HEK293T (cell line): ENCODE data around the gene PTPRM.

Experiments
- CTCF ChIA-PET: fragments of 350-600 bp; formaldehyde crosslinking; extraction: SDS; loops from one replicate; lab custom pipeline; 2021; ENCODE audit warnings: antibody characterized with exemption, inconsistent platforms; lab: Yijun Ruan, JAX
- POLR2A ChIA-PET: fragments of 350-600 bp; formaldehyde crosslinking; extraction: SDS; loops from one replicate; lab custom pipeline; 2020; ENCODE audit warnings: antibody characterized with exemption, inconsistent platforms; lab: Yijun Ruan, JAX
- DNase-seq: peaks from one replicate; pipeline ENCODE4 v3.0.0; 2012; ENCODE audit warnings: mixed read lengths; ENCODE audit errors: extremely low spot score
- ARNT ChIP-seq: fragments of 450-650 bp; IDR thresholded peaks from 2 replicates; pipeline ENCODE4 v1.6.1; 2017; ENCODE audit warnings: mild to moderate bottlenecking
- BHLHE40 ChIP-seq: fragments of 450-650 bp; IDR thresholded peaks from 2 replicates; pipeline ENCODE4 v1.6.1; 2016; ENCODE audit warnings: mild to moderate bottlenecking, moderate library complexity, borderline replicate concordance
- CTBP1 ChIP-seq: fragments of 450-650 bp; IDR thresholded peaks from 2 replicates; pipeline ENCODE4 v1.6.1; 2016; ENCODE audit warnings: borderline replicate concordance
- ELF4 ChIP-seq: fragments of 450-650 bp; IDR thresholded peaks from 2 replicates; pipeline ENCODE4 v1.6.1; 2017; ENCODE audit warnings: antibody characterized with exemption
- FOXA1 ChIP-seq: fragments of 450-650 bp; IDR thresholded peaks from 2 replicates; pipeline ENCODE4 v1.6.1; 2016; ENCODE audit warnings: mild to moderate bottlenecking
- FOXK2 ChIP-seq: fragments of 450-650 bp; IDR thresholded peaks from 2 replicates; pipeline ENCODE4 v1.6.1; 2016; ENCODE audit warnings: mild to moderate bottlenecking
- FOXM1 ChIP-seq: fragments of 450-650 bp; IDR thresholded peaks from 2 replicates; pipeline ENCODE4 v1.6.1; 2017; ENCODE audit warnings: mild to moderate bottlenecking, borderline replicate concordance
- HDGF ChIP-seq: fragments of 450-650 bp; IDR thresholded peaks from 2 replicates; pipeline ENCODE4 v1.6.1; 2017; ENCODE audit warnings: antibody characterized with exemption, borderline replicate concordance
- L3MBTL2 ChIP-seq: fragments of 450-650 bp; conservative IDR thresholded peaks from 2 replicates; pipeline ENCODE4 v1.6.1; 2016; ENCODE audit warnings: mild to moderate bottlenecking
- LEF1 ChIP-seq: fragments of 450-650 bp; IDR thresholded peaks from 2 replicates; pipeline ENCODE4 v1.6.1; 2017; ENCODE audit warnings: mild to moderate bottlenecking, borderline replicate concordance
- NFRKB ChIP-seq: fragments of 450-650 bp; IDR thresholded peaks from 2 replicates; pipeline ENCODE4 v1.6.1; 2016; ENCODE audit warnings: mild to moderate bottlenecking, moderate library complexity
- SP1 ChIP-seq: fragments of 450-650 bp; IDR thresholded peaks from 2 replicates; pipeline ENCODE4 v1.6.1; 2017
- SUZ12 ChIP-seq: fragments of 450-650 bp; IDR thresholded peaks from 2 replicates; pipeline ENCODE4 v1.6.1; 2016; ENCODE audit warnings: mild to moderate bottlenecking
- TARDBP ChIP-seq: fragments of 450-650 bp; IDR thresholded peaks from 2 replicates; pipeline ENCODE4 v1.6.1; 2016
- ZNF384 ChIP-seq: fragments of 450-650 bp; IDR thresholded peaks from 2 replicates; pipeline ENCODE4 v1.6.1; 2016
- TF ChIP-seq, protein P1 (sequence below): fragments of 450-650 bp; IDR thresholded peaks from 2 replicates; pipeline ENCODE4 v1.6.1; 2016

Gene PTPRM

DNA sequence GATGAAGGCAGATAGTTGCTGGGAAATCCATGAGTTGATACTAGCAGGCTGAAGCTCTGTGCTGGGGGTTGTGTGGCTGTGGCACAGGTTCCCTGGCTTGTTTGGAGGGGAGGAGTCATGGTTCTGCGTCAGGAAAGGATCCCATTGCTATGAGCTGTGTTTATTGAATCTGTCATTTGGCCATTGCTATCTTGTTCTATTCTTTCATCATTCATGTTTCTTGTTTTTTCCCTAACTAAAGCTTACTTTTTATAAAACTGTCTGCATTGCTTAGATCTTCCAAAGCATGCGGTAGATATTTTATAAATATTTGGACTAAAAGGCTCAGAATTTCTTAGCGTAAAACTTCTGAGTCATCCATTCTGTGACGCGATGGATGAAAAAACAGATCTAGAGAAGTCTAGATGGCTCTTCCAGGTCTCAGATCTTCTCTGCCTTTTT lies 335.3 kb downstream of the PTPRM start:
- CTCF ChIA-PET: no interaction called here
- no peak for DNase-seq
- TF ChIP-seq FOXA1 (no peak), LEF1 (no peak)
- POLR2A ChIA-PET: no interaction called here

GRCh38 chr18:7904529-7904928 lies 337.4 kb downstream of the PTPRM start:
- no peak for TF ChIP-seq ARNT
- no peak for TF ChIP-seq CTBP1
- no peak for TF ChIP-seq ELF4
- TF ChIP-seq BHLHE40: no peak
- TF ChIP-seq SUZ12: no peak
- TF ChIP-seq LEF1: no peak
- no peak for TF ChIP-seq SP1
- TF ChIP-seq TARDBP: no peak
- TF ChIP-seq FOXK2: no peak
- TF ChIP-seq FOXM1: no peak
- no peak for TF ChIP-seq ZNF384
- no peak for TF ChIP-seq L3MBTL2
- TF ChIP-seq, protein P1, sequence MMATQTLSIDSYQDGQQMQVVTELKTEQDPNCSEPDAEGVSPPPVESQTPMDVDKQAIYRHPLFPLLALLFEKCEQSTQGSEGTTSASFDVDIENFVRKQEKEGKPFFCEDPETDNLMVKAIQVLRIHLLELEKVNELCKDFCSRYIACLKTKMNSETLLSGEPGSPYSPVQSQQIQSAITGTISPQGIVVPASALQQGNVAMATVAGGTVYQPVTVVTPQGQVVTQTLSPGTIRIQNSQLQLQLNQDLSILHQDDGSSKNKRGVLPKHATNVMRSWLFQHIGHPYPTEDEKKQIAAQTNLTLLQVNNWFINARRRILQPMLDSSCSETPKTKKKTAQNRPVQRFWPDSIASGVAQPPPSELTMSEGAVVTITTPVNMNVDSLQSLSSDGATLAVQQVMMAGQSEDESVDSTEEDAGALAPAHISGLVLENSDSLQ: no peak
- no peak for TF ChIP-seq HDGF
- no peak for TF ChIP-seq FOXA1
- TF ChIP-seq NFRKB: no peak
- POLR2A ChIA-PET: no interaction called here
- no peak for DNase-seq
- CTCF ChIA-PET: no interaction called here

DNA sequence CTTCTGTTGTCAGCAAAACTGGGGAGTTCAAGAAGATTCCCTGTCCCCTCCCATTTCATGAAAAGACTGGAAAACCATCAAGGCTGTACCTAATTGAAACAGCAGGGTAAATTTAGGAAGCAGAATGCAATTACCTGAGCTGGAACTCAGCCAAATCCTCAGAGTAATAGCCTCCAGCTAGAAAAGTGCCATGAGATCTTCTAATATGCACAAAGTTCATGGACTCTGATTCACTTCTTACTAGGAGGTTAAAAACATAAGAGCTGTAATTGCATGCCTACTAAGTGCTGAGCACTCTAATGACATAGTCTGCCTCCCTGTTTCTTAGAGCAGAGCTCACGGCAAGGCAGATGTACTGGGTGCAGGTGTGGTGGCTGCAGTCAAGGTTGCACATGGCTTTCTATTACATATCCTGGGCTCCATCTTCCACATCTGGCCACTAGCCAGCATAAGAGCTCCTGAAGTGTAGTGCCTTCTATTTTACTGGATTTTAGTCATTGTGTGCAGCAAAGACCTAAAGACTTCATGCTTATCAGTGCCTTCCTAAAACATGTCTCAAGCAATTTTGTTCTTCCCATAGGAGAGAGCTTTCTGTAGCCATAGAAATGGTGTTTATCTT lies 341.7 kb downstream of the PTPRM start:
- POLR2A ChIA-PET: no interaction called here
- CTCF ChIA-PET: no interaction called here
- no peak for TF ChIP-seq FOXK2
- no peak for DNase-seq

GRCh38 chr18:7914834-7915670 lies 347.9 kb downstream of the PTPRM start:
- DNase-seq: no peak
- ChIA-PET POLR2A (no interaction called here), CTCF (no interaction called here)
- TF ChIP-seq ARNT (no peak), ZNF384 (no peak), SP1 (no peak), FOXK2 (no peak), CTBP1 (no peak), ELF4 (no peak), SUZ12 (no peak), HDGF (no peak), L3MBTL2 (no peak), FOXA1 (no peak), BHLHE40 (no peak), TARDBP (no peak), LEF1 (no peak), FOXM1 (no peak), NFRKB (no peak)
- TF ChIP-seq, protein P1: no peak

- TF ChIP-seq FOXA1: no peak
- no peak for TF ChIP-seq L3MBTL2
- no peak for TF ChIP-seq BHLHE40
- TF ChIP-seq ZNF384: no peak
- no peak for TF ChIP-seq FOXK2
- no peak for TF ChIP-seq TARDBP
- no peak for TF ChIP-seq ARNT
- TF ChIP-seq SUZ12: no peak
- no peak for TF ChIP-seq NFRKB
- TF ChIP-seq LEF1: no peak
- no peak for TF ChIP-seq CTBP1
- no peak for TF ChIP-seq SP1
- TF ChIP-seq HDGF: no peak
- no peak for TF ChIP-seq ELF4
- no peak for TF ChIP-seq FOXM1
- TF ChIP-seq, protein P1: no peak
- DNase-seq: no peak
- CTCF ChIA-PET: no interaction called here
- POLR2A ChIA-PET: no interaction called here
These were observed 351.6 kb downstream of the PTPRM start for GRCh38 chr18:7918701-7919100.

DNA sequence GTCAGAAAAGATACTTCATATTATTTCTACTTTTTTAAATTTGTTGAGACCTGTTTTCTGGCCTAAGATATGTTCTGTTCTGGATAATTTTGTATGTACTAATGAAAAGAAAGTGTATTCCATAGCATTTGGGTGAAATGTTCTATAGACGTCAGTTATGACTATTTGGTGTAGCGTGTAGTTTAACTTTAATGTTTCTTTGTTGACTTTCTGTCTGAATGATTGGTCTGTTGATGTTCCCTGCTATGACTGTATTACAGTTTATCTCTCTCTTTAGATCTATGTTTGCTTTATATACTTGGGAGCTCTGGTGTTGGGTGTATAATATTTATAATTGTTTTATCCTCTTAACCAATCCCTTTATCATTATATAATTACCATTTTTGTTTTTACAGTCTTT lies 352.4 kb downstream of the PTPRM start:
- TF ChIP-seq ELF4 (no peak), SP1 (no peak), ZNF384 (no peak), CTBP1 (no peak), FOXM1 (no peak), BHLHE40 (no peak), ARNT (no peak), FOXK2 (no peak), SUZ12 (no peak), HDGF (no peak), TARDBP (no peak), L3MBTL2 (no peak), FOXA1 (no peak)
- TF ChIP-seq, protein P1: no peak
- ChIA-PET POLR2A (no interaction called here), CTCF (no interaction called here)
- no peak for DNase-seq
